GM21786 (cell line): ENCODE results near the gene SPATS1.

Experiments
- ATAC-seq: cut with Tn5 transposase; IDR thresholded peaks from one replicate; pipeline ENCODE4 v1.9.1; 2021; ENCODE audit not compliant: unreplicated experiment

The SPATS1 gene

GRCh38 chr6:44342489-44342888, at the start of gene SPATS1:
Gene SPATS1, plus strand, starts transcription at chr6:44342650. Its CDS starts 446 bp downstream, at chr6:44343096.
- ATAC-seq = no peak

- ATAC-seq = no peak
These were observed 49.6 kb upstream of the SPATS1 start for GRCh38 chr6:44292661-44293365.

DNA sequence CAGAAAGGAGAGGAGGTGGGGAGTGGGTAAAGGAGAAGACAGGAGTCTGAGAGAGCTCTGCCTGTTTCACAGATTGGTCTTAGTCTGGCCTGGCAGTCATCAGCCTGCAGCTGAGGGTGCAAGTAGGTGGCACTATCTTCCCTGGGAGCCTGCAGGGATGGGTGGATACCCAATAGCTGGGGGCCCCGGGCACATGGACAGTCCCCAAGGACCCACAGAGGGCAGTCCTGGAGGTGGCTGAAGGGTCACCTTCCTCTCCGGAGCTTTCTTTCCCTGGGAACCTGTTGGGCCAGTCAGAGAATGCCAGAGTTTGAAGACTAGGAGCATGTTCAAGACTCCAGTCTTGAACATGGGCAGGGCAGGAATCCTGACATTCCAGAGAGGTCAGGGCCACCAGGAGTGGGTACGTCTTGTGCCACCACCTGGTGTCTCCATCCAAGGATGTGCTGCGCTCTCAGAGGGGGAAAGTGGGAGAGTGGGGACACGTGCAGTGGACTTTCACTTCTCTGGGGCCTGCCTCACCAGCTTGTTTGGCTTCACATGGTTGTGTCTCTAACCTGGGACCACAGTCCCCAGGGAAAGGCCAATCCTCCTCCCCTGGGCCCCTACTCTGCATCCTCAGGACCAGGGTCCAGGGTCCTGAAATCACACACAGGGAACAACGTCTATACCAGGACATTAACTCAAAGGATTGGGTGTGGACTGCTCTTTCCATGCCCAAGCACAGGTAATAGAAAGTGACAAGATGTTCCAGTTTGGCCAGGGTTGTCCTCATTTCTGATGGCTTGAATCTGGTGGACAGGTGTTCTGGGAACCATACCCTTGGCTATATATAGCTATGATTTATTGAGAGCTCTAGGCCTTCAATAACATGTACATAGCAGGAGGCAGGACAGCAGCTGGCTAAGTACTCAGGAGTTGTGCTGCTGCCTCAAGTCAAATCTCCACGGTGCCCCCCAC, 47.3 kb upstream of the SPATS1 start:
- ATAC-seq = no peak

DNA sequence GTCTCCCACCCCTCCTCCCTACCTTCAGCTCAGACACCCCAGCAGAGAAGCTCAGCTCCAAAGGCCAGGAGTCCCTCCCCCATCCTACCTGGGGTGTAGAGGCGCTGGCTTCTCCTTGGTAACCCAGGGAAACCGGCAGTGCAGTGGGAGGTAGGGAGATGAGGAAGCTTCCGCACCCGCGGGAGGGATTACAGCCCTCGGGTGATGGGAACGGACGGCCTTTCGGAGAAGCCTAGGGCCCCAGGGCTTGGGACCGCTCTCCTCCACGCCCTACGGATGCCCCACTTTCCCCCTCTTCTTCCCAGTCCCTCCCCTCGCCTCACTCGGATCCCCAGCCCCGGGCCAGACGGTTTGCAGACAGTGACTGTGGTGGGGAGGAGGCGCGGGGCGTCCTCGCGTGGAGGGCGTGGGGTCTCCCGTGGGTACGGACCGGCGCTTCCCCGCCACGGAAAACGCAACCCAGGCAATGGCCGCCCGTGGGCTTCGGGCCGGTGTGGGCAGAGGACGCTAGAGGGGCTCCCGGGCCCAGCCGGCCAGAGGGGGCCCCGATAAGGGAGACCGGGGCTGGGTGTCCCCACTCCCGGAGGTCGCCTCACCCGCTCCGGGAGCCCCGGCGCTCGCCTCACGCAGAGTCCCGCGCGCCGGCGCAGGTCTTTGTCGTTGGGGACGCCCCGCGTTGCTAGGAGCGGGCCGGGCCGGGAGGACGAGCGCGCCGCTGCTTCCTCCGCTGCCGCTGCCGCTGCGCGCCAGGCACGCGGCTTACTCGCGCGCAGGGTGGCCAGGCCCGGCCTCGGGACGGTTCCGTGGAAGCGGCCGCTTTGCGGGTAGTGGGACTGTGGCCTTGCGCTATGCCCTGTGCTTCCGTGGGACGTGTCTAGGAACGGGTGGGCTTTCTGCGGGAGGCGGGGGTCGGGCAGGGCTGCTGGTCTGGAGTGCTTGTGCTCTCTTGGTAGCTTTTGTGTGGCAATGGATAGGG, 45.1 kb upstream of the SPATS1 start:
- ATAC-seq = no peak

DNA sequence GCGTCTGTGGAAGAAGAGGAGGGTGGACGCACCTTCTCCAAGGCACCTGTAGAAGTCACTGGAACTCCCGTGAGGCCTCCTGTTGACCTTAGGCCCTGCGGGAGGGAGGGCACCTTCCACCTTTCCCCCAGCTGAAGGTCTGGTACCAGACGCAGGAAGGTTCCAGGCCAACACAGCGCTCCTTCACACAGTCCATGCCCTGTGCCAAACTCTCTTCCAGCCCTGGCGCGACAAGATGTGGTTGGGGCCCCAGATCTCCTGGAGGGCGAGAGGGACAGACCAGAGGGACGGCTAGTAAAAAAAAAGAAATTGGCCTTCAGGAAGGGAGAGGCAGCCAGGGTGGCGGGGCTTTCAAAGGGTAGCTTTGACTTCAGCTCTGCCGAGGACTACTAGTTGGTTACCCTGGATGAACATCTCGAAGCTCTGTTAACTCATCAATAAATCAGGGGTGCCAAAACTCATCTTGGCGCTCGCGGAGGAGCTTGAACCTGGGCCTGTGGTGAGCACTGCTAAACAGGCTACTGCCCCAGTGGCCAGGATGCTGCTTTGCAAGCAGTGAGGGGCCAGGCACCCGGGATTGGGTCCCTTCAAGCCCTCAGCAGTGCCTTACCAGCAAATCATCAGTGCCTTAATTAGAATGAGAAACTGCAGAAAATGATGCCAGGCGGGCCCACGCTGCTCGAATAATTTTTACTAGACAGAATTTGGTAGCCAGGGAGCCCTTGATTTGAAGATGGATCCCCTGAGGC, 44.2 kb upstream of the SPATS1 start:
- no peak for ATAC-seq

GRCh38 chr6:44298864-44299263, 43.6 kb upstream of the SPATS1 start:
- ATAC-seq = no peak

GRCh38 chr6:44300292-44300823, 42.1 kb upstream of the SPATS1 start:
- ATAC-seq = no peak

DNA sequence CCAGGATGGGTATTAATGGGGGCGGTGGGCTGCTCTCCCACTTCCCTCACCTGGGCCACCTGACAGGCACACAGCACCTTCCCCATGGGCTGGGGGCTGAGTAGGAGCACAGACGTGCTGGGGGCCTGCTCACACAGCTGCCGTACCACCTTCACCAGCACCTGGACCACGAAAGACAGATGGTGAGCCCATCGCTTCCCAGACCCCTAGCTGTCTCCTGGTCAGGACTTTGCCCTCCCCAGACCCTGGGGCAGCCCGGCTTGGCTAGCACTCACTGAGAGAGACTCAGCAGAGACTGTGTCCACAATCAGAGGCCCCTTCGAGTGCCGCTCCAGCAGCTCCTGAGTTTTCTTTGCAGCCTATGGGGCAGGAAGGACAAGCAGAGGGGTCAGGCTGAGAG, 41.3 kb upstream of the SPATS1 start:
- ATAC-seq = no peak

- ATAC-seq = no peak
These were observed 40.5 kb upstream of the SPATS1 start for GRCh38 chr6:44301782-44302564.

- no peak for ATAC-seq
These were observed 39.6 kb upstream of the SPATS1 start for GRCh38 chr6:44302856-44303255.

GRCh38 chr6:44303842-44304241, 38.6 kb upstream of the SPATS1 start:
- no peak for ATAC-seq

DNA sequence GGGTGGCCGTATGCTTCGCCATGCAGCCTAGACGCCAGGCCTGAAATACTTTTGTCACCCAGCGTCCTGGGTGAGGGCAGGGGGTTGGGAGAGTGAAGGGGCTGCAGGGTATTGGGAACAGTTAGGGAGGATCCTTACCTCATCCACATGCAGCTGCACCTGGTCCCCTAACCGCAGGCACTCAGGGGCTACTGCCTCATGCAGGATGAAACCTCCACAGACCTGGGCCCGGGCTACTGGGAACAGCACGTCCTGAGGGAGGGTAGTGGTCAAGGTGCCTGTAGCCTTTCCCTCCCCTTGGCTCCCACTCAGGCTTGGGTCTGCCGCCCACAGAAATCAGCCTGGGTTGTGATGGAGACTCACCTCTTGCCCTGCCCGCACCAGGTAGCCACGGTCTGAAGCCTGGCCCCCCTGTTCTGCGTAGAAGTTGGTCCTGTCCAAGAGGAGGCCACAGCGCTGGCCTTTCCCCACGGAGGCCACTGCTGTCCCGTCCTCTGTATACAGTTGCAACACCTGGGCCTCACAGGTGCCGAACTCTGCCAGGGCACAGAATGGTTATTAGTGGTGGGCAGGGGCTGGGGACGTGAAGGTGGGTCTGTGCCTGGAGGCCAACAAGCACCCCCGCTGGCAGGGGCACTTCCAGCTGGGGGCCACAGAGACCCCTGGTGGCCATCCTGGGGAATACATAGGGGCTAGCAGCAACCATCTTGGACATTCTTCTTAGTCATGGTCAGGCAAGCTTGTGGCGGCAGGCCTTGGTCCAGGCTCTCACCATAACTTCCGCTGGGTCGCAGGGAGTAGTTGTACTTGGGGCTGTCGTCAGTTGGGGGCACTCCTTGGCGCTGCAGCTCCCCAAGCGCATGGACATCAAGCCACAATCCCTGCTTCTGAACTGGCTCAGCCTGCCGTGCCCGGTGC, 37.9 kb upstream of the SPATS1 start:
- ATAC-seq = no peak

DNA sequence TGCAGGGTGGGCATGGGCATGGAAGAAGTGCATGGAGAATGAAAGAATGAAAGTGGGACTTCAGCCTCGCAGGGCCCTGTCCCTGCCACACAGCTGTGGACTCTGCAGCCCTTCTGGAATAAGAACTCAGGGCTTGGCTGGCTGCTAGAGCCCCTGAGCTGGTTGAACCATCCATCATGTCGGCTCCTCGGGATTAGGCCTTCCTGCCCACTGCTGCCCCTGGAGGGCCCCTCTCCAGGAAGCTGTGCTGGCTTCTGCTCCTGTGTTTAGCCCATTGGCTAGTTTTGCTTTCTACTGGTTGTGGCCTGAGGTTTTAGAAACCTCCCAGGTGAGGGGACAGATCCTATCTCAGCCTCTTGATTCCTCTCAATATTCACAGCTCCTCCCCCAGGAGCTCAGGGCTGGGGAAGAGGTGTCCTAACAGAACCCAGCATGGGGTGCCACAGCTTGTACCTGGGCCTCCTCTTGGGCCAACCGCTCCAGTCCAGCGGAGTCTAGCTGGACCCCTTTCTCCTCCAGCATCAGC, 37.2 kb upstream of the SPATS1 start:
- ATAC-seq = no peak

DNA sequence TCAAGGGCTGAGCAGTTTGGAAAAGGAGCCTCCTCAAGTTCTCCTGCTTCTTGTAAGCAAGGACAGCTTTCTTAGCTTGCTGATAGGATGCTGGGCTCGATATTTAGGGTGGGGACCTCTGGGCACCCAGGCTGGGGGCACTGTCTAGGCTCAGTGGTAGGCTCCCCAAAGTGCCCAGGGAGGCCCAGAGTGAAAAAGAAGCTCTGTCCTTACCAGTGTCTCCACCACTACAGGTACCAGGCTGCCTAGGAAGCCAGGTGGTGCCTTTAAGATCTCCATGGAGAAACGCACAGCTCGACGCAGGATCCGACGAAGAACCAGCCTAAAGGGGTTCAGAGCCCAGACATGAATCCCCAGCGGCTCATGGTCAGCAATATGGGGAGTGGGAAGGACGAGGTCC, 35.7 kb upstream of the SPATS1 start:
- ATAC-seq = no peak

DNA sequence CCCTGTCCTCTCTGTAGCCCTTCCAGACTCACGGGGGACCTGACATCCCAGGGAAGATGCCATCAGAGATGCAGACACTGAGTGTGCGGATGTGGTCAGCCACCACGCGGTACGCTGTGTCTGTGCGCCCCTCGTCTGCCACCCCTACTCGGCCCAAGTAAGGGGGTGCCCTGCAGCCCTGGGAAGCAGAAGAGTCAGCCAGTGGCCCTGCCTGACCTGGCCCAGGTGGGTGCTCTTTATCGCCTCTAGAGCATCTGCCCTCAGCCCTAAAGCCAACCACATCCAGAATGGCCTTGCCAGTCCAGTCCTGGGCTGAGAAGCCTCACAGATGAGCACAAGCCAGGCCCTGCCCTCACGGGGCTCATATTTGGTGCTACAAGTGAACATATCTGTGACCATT, 35.2 kb upstream of the SPATS1 start:
- ATAC-seq = no peak

- no peak for ATAC-seq
These were observed 33.4 kb upstream of the SPATS1 start for GRCh38 chr6:44309092-44309491.

- ATAC-seq = no peak
These were observed 32.8 kb upstream of the SPATS1 start for GRCh38 chr6:44309631-44310030.

DNA sequence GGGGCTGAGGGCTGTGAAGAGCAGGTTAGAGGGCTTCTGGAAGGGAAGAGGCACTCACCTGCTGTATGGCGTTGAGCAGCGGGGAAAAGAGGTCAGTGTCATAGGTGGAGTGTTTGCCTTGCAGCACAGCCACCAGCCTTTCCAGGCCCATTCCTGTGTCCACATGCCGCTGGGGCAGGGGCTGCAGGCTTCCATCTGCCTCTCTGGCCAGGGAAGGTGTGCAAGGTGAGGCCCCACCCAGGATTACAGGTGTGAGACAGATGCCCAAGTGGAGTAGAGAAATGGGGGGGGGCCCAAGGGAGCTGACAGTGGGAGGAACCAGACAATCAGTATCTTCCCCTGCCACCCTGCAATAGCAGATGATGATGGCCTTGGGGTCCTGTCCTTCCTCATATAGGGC, 32.2 kb upstream of the SPATS1 start:
- ATAC-seq = no peak
